Ishikawa (cell line): ENCODE results near the gene ZCCHC7.

Experiments used
- CEBPB ChIP-seq: IDR thresholded peaks from 2 replicates; pipeline ENCODE4 v1.6.1; 2012
- CREB1 ChIP-seq: IDR thresholded peaks from 2 replicates; pipeline ENCODE4 v1.6.1; 2012; ENCODE audit warnings: low read depth
- EGR1 ChIP-seq: IDR thresholded peaks from 2 replicates; pipeline ENCODE4 v1.6.1; 2012
- EP300 ChIP-seq: IDR thresholded peaks from 2 replicates; pipeline ENCODE4 v1.6.1; 2012; ENCODE audit warnings: borderline replicate concordance
- FOXM1 ChIP-seq: IDR thresholded peaks from 2 replicates; pipeline ENCODE4 v1.6.1; 2012; ENCODE audit warnings: low read depth, borderline replicate concordance
- NFIC ChIP-seq: IDR thresholded peaks from 2 replicates; pipeline ENCODE4 v1.6.1; 2012
- RAD21 ChIP-seq: IDR thresholded peaks from 2 replicates; pipeline ENCODE4 v1.6.1; 2012; ENCODE audit warnings: low read depth
- TAF1 ChIP-seq: IDR thresholded peaks from 2 replicates; pipeline ENCODE4 v1.6.1; 2012; ENCODE audit warnings: low read depth, mild to moderate bottlenecking
- TCF12 ChIP-seq: IDR thresholded peaks from 2 replicates; pipeline ENCODE4 v1.6.1; 2012; ENCODE audit warnings: low read depth
- TEAD4 ChIP-seq: IDR thresholded peaks from 2 replicates; pipeline ENCODE4 v1.6.1; 2012
- YY1 ChIP-seq: IDR thresholded peaks from 2 replicates; pipeline ENCODE4 v1.6.1; 2012; ENCODE audit warnings: low read depth
- ZBTB7A ChIP-seq: IDR thresholded peaks from 2 replicates; pipeline ENCODE4 v1.6.1; 2012; ENCODE audit warnings: low read depth
- TF ChIP-seq, protein P1 (sequence below): IDR thresholded peaks from 2 replicates; pipeline ENCODE4 v1.6.1; 2012
- TF ChIP-seq, protein P2 (sequence below): IDR thresholded peaks from 2 replicates; pipeline ENCODE4 v1.6.1; 2012
- TF ChIP-seq, protein P3 (sequence below): IDR thresholded peaks from 2 replicates; pipeline ENCODE4 v1.6.1; 2012; ENCODE audit warnings: low read depth, mild to moderate bottlenecking

ZCCHC7 gene

DNA sequence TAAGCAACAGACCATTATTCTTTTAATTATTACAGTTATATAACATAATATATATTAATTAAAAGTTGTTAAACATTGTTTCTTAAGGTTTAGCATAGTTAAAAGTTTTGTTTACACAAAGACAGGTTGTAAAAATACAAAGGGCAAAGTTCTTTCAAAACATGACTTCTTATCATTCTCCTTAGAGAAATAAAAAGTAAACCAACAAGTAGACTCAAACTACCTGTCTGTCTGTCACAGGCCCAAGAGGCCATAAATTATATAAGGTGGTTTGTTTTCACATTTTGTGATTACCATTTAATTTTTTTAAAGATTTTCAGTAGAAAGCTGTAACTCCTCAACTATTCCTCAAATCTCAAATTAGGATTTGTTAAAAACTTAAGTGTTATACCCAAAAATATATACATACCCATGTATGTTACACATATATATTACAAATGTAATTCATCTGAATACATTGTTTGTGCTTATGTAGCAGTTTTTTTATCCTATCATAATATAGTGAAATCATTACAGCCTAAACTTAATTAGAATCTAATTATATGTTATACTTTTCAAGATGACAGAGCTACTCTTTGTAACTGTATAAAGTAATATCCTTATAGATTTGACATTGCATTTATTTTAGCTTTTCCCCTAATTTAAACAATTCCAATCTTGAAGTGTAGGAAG, 208.3 kb downstream of the ZCCHC7 start:
- TF ChIP-seq TCF12 = no peak
- no peak for TF ChIP-seq CEBPB
- TF ChIP-seq, protein P1, sequence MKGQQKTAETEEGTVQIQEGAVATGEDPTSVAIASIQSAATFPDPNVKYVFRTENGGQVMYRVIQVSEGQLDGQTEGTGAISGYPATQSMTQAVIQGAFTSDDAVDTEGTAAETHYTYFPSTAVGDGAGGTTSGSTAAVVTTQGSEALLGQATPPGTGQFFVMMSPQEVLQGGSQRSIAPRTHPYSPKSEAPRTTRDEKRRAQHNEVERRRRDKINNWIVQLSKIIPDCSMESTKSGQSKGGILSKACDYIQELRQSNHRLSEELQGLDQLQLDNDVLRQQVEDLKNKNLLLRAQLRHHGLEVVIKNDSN = no peak
- no peak for TF ChIP-seq TAF1
- no peak for TF ChIP-seq FOXM1
- no peak for TF ChIP-seq EP300

DNA sequence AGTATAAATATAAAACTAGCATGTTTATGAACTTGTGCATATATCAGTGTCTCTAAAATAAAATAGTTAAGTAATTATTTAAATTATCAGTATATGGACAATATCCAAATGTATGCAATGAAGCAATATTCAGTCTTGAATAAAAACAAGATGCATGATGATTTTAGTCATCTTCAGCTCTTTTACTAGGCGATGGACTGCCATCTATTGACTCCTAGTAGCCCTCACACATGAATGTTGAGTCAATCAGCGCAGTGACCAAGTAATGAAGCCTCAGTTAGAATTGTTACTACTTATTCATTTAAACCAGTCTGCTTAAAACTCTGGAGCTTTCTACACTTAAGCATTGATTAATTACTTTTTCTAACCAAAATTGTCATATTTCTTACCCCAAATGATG, 209.2 kb downstream of the ZCCHC7 start:
- TF ChIP-seq TCF12 = no peak
- peak; percentile 27; the same call in 1 of the 2 replicates for TF ChIP-seq RAD21

DNA sequence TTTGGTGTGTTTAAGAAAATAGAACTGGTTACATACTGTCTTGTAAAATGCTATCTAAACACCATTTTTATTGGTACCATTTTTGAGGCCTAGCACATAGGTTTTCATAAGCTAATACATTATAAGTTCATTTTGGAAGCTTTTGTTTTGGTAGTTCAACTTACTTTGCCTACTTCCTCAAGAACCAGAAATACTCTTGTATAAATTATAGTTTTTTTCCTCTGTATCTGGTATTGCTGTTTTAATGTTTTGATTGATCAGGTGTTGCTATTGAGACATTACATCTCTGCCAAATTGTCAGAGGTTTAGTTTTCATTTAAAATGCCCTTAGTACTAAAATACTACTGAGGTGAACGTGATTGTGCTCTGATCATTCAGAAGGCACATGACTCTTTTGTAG, 211.5 kb downstream of the ZCCHC7 start:
- TF ChIP-seq FOXM1 (no peak), EGR1 (no peak), YY1 (no peak), TCF12 (no peak), CREB1 (no peak), TAF1 (no peak), NFIC (no peak), CEBPB (no peak), EP300 (no peak), ZBTB7A (no peak)
- TF ChIP-seq, protein P2, sequence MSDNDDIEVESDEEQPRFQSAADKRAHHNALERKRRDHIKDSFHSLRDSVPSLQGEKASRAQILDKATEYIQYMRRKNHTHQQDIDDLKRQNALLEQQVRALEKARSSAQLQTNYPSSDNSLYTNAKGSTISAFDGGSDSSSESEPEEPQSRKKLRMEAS = no peak
- TF ChIP-seq, protein P1 = no peak

DNA sequence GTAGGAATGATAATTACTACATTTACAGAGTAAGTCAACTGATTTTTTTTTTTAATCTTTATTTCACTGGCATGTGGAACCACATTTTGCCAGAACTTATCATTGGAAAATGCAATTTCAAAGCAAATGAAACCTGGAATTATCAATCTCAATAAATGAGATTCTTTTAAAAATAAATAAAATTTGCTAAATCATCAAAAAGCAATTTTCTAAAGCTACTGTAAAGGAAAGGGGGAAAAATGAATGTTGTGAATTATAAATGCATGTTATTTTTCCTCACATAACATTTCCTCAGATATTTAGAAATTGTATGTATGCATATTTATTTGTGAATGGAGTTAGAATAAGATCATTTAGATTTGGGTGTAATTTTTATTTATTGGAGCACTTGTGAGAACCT, 212.2 kb downstream of the ZCCHC7 start:
- TF ChIP-seq RAD21 (no peak), NFIC (no peak), CREB1 (no peak), TAF1 (no peak), TCF12 (no peak), EP300 (no peak), FOXM1 (no peak), YY1 (no peak), EGR1 (no peak), TEAD4 (no peak), CEBPB (no peak), ZBTB7A (no peak)
- TF ChIP-seq, protein P2 = no peak
- TF ChIP-seq, protein P3, sequence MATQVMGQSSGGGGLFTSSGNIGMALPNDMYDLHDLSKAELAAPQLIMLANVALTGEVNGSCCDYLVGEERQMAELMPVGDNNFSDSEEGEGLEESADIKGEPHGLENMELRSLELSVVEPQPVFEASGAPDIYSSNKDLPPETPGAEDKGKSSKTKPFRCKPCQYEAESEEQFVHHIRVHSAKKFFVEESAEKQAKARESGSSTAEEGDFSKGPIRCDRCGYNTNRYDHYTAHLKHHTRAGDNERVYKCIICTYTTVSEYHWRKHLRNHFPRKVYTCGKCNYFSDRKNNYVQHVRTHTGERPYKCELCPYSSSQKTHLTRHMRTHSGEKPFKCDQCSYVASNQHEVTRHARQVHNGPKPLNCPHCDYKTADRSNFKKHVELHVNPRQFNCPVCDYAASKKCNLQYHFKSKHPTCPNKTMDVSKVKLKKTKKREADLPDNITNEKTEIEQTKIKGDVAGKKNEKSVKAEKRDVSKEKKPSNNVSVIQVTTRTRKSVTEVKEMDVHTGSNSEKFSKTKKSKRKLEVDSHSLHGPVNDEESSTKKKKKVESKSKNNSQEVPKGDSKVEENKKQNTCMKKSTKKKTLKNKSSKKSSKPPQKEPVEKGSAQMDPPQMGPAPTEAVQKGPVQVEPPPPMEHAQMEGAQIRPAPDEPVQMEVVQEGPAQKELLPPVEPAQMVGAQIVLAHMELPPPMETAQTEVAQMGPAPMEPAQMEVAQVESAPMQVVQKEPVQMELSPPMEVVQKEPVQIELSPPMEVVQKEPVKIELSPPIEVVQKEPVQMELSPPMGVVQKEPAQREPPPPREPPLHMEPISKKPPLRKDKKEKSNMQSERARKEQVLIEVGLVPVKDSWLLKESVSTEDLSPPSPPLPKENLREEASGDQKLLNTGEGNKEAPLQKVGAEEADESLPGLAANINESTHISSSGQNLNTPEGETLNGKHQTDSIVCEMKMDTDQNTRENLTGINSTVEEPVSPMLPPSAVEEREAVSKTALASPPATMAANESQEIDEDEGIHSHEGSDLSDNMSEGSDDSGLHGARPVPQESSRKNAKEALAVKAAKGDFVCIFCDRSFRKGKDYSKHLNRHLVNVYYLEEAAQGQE = no peak
- TF ChIP-seq, protein P1 = no peak

DNA sequence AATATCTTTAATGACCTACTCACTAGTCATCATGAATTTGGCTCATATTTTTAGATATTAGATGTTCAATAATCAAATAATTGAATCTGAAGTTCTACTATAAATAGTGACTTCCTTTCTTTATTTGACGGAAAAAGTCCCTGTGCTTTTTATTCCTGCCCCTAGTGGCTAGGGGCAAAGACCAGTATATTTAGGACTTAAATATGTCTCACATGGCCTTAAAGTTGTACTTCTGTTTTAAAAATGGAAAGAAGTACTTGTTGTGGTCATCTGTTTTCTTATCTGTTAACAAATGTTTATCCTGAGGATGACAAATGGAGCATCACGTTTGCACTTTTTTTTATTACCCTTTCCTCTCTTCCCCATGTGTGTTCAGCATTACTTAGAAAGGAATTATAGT, 212.9 kb downstream of the ZCCHC7 start:
- TF ChIP-seq ZBTB7A (no peak), CEBPB (no peak), TEAD4 (no peak), RAD21 (no peak), FOXM1 (no peak), TAF1 (no peak), NFIC (no peak), TCF12 (no peak), YY1 (no peak), EGR1 (no peak), CREB1 (no peak), EP300 (no peak)
- TF ChIP-seq, protein P2 = no peak
- TF ChIP-seq, protein P3 = no peak
- TF ChIP-seq, protein P1 = no peak
